ENCODE results near the gene ARMC2. TPM values are rescaled to one million over a fixed set of nuclear protein-coding genes. Genes with fewer than 3 reads are reported as not detected.

ARMC2 gene
- total and polyA plus RNA-seq, 4 donors: 5.3 to 20.7 (median 8.9) TPM

GRCh38 chr6:108872141-108872557, 23.9 kb downstream of the ARMC2 start:
- Histone ChIP-seq H3K36me3 (ENCODE audit: control insufficient read depth in 1 of 2, insufficient read depth in 2 of 2, low read length in 1 of 2) (peaks cover 0 to 2% of the 10 kb centered on the region in 2 donors), H3K27me3 (ENCODE audit: control insufficient read depth in 1 of 2, insufficient read depth in 2 of 2, low read length in 1 of 2) (no peaks in the 10 kb centered on the region), H3K27ac (ENCODE audit: low read depth in 1 of 2, low read length in 2 of 2) (no peak overlapping the region), H3K4me1 (ENCODE audit: control insufficient read depth in 1 of 2, insufficient read depth in 2 of 2, low read length in 2 of 2) (no peaks in the 10 kb centered on the region), H3K9me3 (ENCODE audit: control insufficient read depth, low read length) (no peaks in the 10 kb centered on the region), H3K4me3 (ENCODE audit: low read length in 2 of 2) (no peak overlapping the region)
- 74 to 83% methylated on average over 7 of the region's 7 CpGs for WGBS, 2 donors
- DNase-seq: no peak
- intact Hi-C loops (cut with DNase I): no loop called here
- no peak for ATAC-seq (ENCODE audit: low FRiP score)

- no peak overlapping the region for H3K27ac ChIP-seq (ENCODE audit: low read depth in 1 of 2, low read length in 2 of 2)
- H3K4me3 ChIP-seq (ENCODE audit: low read length in 2 of 2): no peak overlapping the region
- intact Hi-C loops (cut with DNase I): no loop called here
- peaks cover 0 to 2% of the 10 kb centered on the region in 2 donors for H3K36me3 ChIP-seq (ENCODE audit: control insufficient read depth in 1 of 2, insufficient read depth in 2 of 2, low read length in 1 of 2)
- H3K27me3 ChIP-seq (ENCODE audit: control insufficient read depth in 1 of 2, insufficient read depth in 2 of 2, low read length in 1 of 2): no peaks in the 10 kb centered on the region
- 85 to 86% methylated on average over 3 of the region's 3 CpGs for WGBS, 2 donors
- H3K9me3 ChIP-seq (ENCODE audit: control insufficient read depth, low read length): no peaks in the 10 kb centered on the region
- no peak for ATAC-seq (ENCODE audit: low FRiP score)
- no peak for DNase-seq
- H3K4me1 ChIP-seq (ENCODE audit: control insufficient read depth in 1 of 2, insufficient read depth in 2 of 2, low read length in 2 of 2): no peaks in the 10 kb centered on the region
Measured at GRCh38 chr6:108872575-108872974, 24.4 kb downstream of the ARMC2 start.

GRCh38 chr6:108873251-108873650, 25.0 kb downstream of the ARMC2 start:
- intact Hi-C loops (cut with DNase I): no loop called here
- Histone ChIP-seq H3K27me3 (ENCODE audit: control insufficient read depth in 1 of 2, insufficient read depth in 2 of 2, low read length in 1 of 2) (no peaks in the 10 kb centered on the region), H3K4me1 (ENCODE audit: control insufficient read depth in 1 of 2, insufficient read depth in 2 of 2, low read length in 2 of 2) (no peaks in the 10 kb centered on the region), H3K9me3 (ENCODE audit: control insufficient read depth, low read length) (no peaks in the 10 kb centered on the region), H3K4me3 (ENCODE audit: low read length in 2 of 2) (no peak overlapping the region), H3K27ac (ENCODE audit: low read depth in 1 of 2, low read length in 2 of 2) (no peak overlapping the region), H3K36me3 (ENCODE audit: control insufficient read depth in 1 of 2, insufficient read depth in 2 of 2, low read length in 1 of 2) (peaks cover 0 to 2% of the 10 kb centered on the region in 2 donors)
- ATAC-seq (ENCODE audit: low FRiP score) (no peak), DNase-seq (no peak)
- 90 to 94% methylated on average over 7 of the region's 7 CpGs for WGBS, 2 donors

- Histone ChIP-seq H3K4me1 (ENCODE audit: control insufficient read depth in 1 of 2, insufficient read depth in 2 of 2, low read length in 2 of 2) (no peaks in the 10 kb centered on the region), H3K36me3 (ENCODE audit: control insufficient read depth in 1 of 2, insufficient read depth in 2 of 2, low read length in 1 of 2) (no peaks in the 10 kb centered on the region), H3K9me3 (ENCODE audit: control insufficient read depth, low read length) (no peaks in the 10 kb centered on the region), H3K4me3 (ENCODE audit: low read length in 2 of 2) (no peak overlapping the region), H3K27ac (ENCODE audit: low read depth in 1 of 2, low read length in 2 of 2) (peak overlapping the region in 1 of 2 donors; percentile 49), H3K27me3 (ENCODE audit: control insufficient read depth in 1 of 2, insufficient read depth in 2 of 2, low read length in 1 of 2) (no peaks in the 10 kb centered on the region)
- 88 to 90% methylated on average over 6 of the region's 6 CpGs for WGBS, 2 donors
- ATAC-seq (ENCODE audit: low FRiP score) (no peak), DNase-seq (no peak)
- intact Hi-C loops (cut with DNase I): no loop called here
Measured at GRCh38 chr6:108873971-108874370, 25.7 kb downstream of the ARMC2 start.

- ATAC-seq (ENCODE audit: low FRiP score): no peak
- no peak overlapping the region for H3K4me3 ChIP-seq (ENCODE audit: low read length in 2 of 2)
- WGBS, 2 donors: 69 to 81% methylated on average over 5 of the region's 5 CpGs
- H3K27me3 ChIP-seq (ENCODE audit: control insufficient read depth in 1 of 2, insufficient read depth in 2 of 2, low read length in 1 of 2): no peaks in the 10 kb centered on the region
- H3K9me3 ChIP-seq (ENCODE audit: control insufficient read depth, low read length): no peaks in the 10 kb centered on the region
- no peaks in the 10 kb centered on the region for H3K36me3 ChIP-seq (ENCODE audit: control insufficient read depth in 1 of 2, insufficient read depth in 2 of 2, low read length in 1 of 2)
- DNase-seq: peak in 1 of 2 donors; percentile 65
- H3K4me1 ChIP-seq (ENCODE audit: control insufficient read depth in 1 of 2, insufficient read depth in 2 of 2, low read length in 2 of 2): no peaks in the 10 kb centered on the region
- H3K27ac ChIP-seq (ENCODE audit: low read depth in 1 of 2, low read length in 2 of 2): peak overlapping the region; percentile 36 to 46
- intact Hi-C loops (cut with DNase I): loop anchor here in 1 of 2 donors (5.0 kb wide), 1 partner anchor 312 kb away; the partner anchor contains the start of gene FOXO3
Measured at GRCh38 chr6:108874470-108875160, 26.4 kb downstream of the ARMC2 start.

GRCh38 chr6:108875161-108875555, 26.9 kb downstream of the ARMC2 start:
- ATAC-seq (ENCODE audit: low FRiP score) (no peak), DNase-seq (no peak)
- no peaks in the 10 kb centered on the region for H3K9me3 ChIP-seq (ENCODE audit: control insufficient read depth, low read length)
- H3K27me3 ChIP-seq (ENCODE audit: control insufficient read depth in 1 of 2, insufficient read depth in 2 of 2, low read length in 1 of 2): no peaks in the 10 kb centered on the region
- intact Hi-C loops (cut with DNase I): loop anchor here in 1 of 2 donors (5.0 kb wide), 1 partner anchor 313 kb away; the partner anchor contains the start of gene FOXO3
- H3K4me1 ChIP-seq (ENCODE audit: control insufficient read depth in 1 of 2, insufficient read depth in 2 of 2, low read length in 2 of 2): no peaks in the 10 kb centered on the region
- H3K36me3 ChIP-seq (ENCODE audit: control insufficient read depth in 1 of 2, insufficient read depth in 2 of 2, low read length in 1 of 2): no peaks in the 10 kb centered on the region
- H3K27ac ChIP-seq (ENCODE audit: low read depth in 1 of 2, low read length in 2 of 2): peak overlapping the region; percentile 16 to 84
- H3K4me3 ChIP-seq (ENCODE audit: low read length in 2 of 2): no peak overlapping the region

- no peaks in the 10 kb centered on the region for H3K9me3 ChIP-seq (ENCODE audit: control insufficient read depth, low read length)
- DNase-seq (peak; percentile 90 to 91), ATAC-seq (ENCODE audit: low FRiP score) (peak; percentile 91)
- peak overlapping the region; percentile 60 to 62 for H3K27ac ChIP-seq (ENCODE audit: low read depth in 1 of 2, low read length in 2 of 2)
- no peak overlapping the region for H3K4me3 ChIP-seq (ENCODE audit: low read length in 2 of 2)
- intact Hi-C loops (cut with DNase I): loop anchor here in 1 of 2 donors (5.0 kb wide), 1 partner anchor 315 kb away; the partner anchor contains the start of gene FOXO3
- H3K4me1 ChIP-seq (ENCODE audit: control insufficient read depth in 1 of 2, insufficient read depth in 2 of 2, low read length in 2 of 2): no peaks in the 10 kb centered on the region
- 4 to 6% methylated on average over 7 of the region's 7 CpGs for WGBS, 2 donors
- H3K36me3 ChIP-seq (ENCODE audit: control insufficient read depth in 1 of 2, insufficient read depth in 2 of 2, low read length in 1 of 2): no peaks in the 10 kb centered on the region
- no peaks in the 10 kb centered on the region for H3K27me3 ChIP-seq (ENCODE audit: control insufficient read depth in 1 of 2, insufficient read depth in 2 of 2, low read length in 1 of 2)
Measured at GRCh38 chr6:108877046-108877751, 29.0 kb downstream of the ARMC2 start.

GRCh38 chr6:108878942-108879341, 30.7 kb downstream of the ARMC2 start:
- DNase-seq (no peak), ATAC-seq (ENCODE audit: low FRiP score) (no peak)
- no peaks in the 10 kb centered on the region for H3K4me1 ChIP-seq (ENCODE audit: control insufficient read depth in 1 of 2, insufficient read depth in 2 of 2, low read length in 2 of 2)
- 95 to 98% methylated on average over 2 of the region's 2 CpGs for WGBS, 2 donors
- H3K4me3 ChIP-seq (ENCODE audit: low read length in 2 of 2): no peak overlapping the region
- no peak overlapping the region for H3K27ac ChIP-seq (ENCODE audit: low read depth in 1 of 2, low read length in 2 of 2)
- intact Hi-C loops (cut with DNase I): loop anchor here in 1 of 2 donors (5.0 kb wide), 1 partner anchor 317 kb away; the partner anchor contains the start of gene FOXO3
- H3K9me3 ChIP-seq (ENCODE audit: control insufficient read depth, low read length): no peaks in the 10 kb centered on the region
- H3K27me3 ChIP-seq (ENCODE audit: control insufficient read depth in 1 of 2, insufficient read depth in 2 of 2, low read length in 1 of 2): no peaks in the 10 kb centered on the region
- no peaks in the 10 kb centered on the region for H3K36me3 ChIP-seq (ENCODE audit: control insufficient read depth in 1 of 2, insufficient read depth in 2 of 2, low read length in 1 of 2)
